ENCODE data around the gene ZMAT5. TPM values are rescaled to one million over a fixed set of nuclear protein-coding genes. Genes with fewer than 3 reads are reported as not detected.

ZMAT5 gene
- total and polyA plus RNA-seq, 10 of the 15 experiments (the other 5 are each of a cell fraction or from before 2014, with no cell fraction given) = 2.3 to 43.0 (median 21.9) TPM

GRCh38 chr22:29815580-29815979 is 48.8 kb upstream of the ZMAT5 start (continued):
- no peak for TF ChIP-seq YY1 (IDR thresholded peaks at IDR 0.05; ENCODE audit: low read depth, low read length)

GRCh38 chr22:29814003-29814402 is 47.2 kb upstream of the ZMAT5 start:
- Histone ChIP-seq H3K9ac (ENCODE audit: control insufficient read depth, insufficient read depth, low read length) (no peak overlapping the region), H3K4me3 (no peak overlapping the region), H3K36me3 (ENCODE audit: control insufficient read depth in 2 of 2, insufficient read depth in 2 of 2, low read length in 1 of 2) (peaks cover 11 to 58% of the 10 kb centered on the region in 2 experiments), H3K4me1 (ENCODE audit: control insufficient read depth, insufficient read depth, low read length) (no peaks in the 10 kb centered on the region), H3K79me2 (ENCODE audit: control insufficient read depth, insufficient read depth, low read length) (no peaks in the 10 kb centered on the region), H3K9me3 (replicated peaks; ENCODE audit: control insufficient read depth, insufficient read depth, low read length) (no peaks in the 10 kb centered on the region), H4K20me1 (ENCODE audit: control insufficient read depth, insufficient read depth) (no peaks in the 10 kb centered on the region), H3K27me3 (replicated peaks in 1 of 2; ENCODE audit: control insufficient read depth in 2 of 2, insufficient read depth in 2 of 2, low read length in 1 of 2) (no peaks in the 10 kb centered on the region), H3K4me2 (ENCODE audit: control insufficient read depth, insufficient read depth) (no peak overlapping the region), H2AFZ (ENCODE audit: control insufficient read depth, low read depth, low read length) (no peak overlapping the region), H3K27ac (ENCODE audit: control insufficient read depth, insufficient read depth) (no peak overlapping the region)
- DNase-seq (ENCODE audit: low read depth, low spot score) (no peak), FAIRE-seq (no peak), ATAC-seq (no peak)
- no peak for TF ChIP-seq NFIC (IDR thresholded peaks at IDR 0.05; ENCODE audit: low read depth, low read length)
- TF ChIP-seq HCFC1 (IDR thresholded peaks at IDR 0.05; ENCODE audit: low read length) = no peak
- no peak for TF ChIP-seq IKZF1 (conservative IDR thresholded peaks at IDR 0.05)
- TF ChIP-seq TBL1XR1 (IDR thresholded peaks at IDR 0.05; ENCODE audit: low read depth, low read length) = no peak
- TF ChIP-seq EED (IDR thresholded peaks at IDR 0.05; ENCODE audit: low read depth) = no peak
- no peak for TF ChIP-seq KLF5 (IDR thresholded peaks at IDR 0.05; ENCODE audit: partially characterized antibody)
- no peak for TF ChIP-seq YY1 (IDR thresholded peaks at IDR 0.05; ENCODE audit: low read depth, low read length)
- no peak for TF ChIP-seq SMC3 (IDR thresholded peaks at IDR 0.05; ENCODE audit: borderline replicate concordance, low read length)
- TF ChIP-seq SRF (IDR thresholded peaks at IDR 0.05; ENCODE audit: low read depth in 2 of 2, low read length in 2 of 2) = no peak
- no peak for TF ChIP-seq HSF1 (IDR thresholded peaks at IDR 0.05; ENCODE audit: low read depth, low read length)
- ChIA-PET RAD21 (ENCODE audit: unreplicated experiment) (no interaction called here), SMC1A (ENCODE audit: uncharacterized antibody, unreplicated experiment) (no interaction called here), CTCF (no interaction called here), POLR2A (interaction anchor here (0.6 kb wide), 1 partner anchor 10 kb away, joined by 4 read pairs; no protein-coding TSS in a partner anchor)
- intact Hi-C loops (cut with micrococcal nuclease; ENCODE audit: unreplicated experiment) (no loop called here), in situ Hi-C loops (cut with MboI) (no loop called here)
- no TSS peak for BruUV-seq (replicated peaks)
- 82% methylated on average over 5 of the region's 5 CpGs for WGBS (ENCODE audit: insufficient coverage, insufficient replicate concordance, low lambda C conversion rate, missing lambda C conversion rate)

All from GM12878 (cell line).